Osteocyte (in vitro differentiated cells): ENCODE measurements around the gene ACTN1. TPM values are rescaled to one million over a fixed set of nuclear protein-coding genes. Genes with fewer than 3 reads are reported as not detected.

Experiments
- DNase-seq: peaks from one replicate; pipeline ENCODE4 v3.0.0; 2021; ENCODE audit warnings: mixed read lengths; ENCODE audit not compliant: unreplicated experiment; ENCODE audit errors: extremely low spot score
- H3K27ac Mint-ChIP-seq: one replicate; pipeline ENCODE4 v1.8.0; 2021; ENCODE audit warnings: mild to moderate bottlenecking, mixed read lengths; ENCODE audit not compliant: unreplicated experiment
- H3K27me3 Mint-ChIP-seq: one replicate; pipeline ENCODE4 v1.8.0; 2021; ENCODE audit warnings: mixed read lengths; ENCODE audit not compliant: unreplicated experiment
- H3K36me3 Mint-ChIP-seq: one replicate; pipeline ENCODE4 v1.8.0; 2021; ENCODE audit warnings: mixed read lengths; ENCODE audit not compliant: unreplicated experiment
- H3K4me1 Mint-ChIP-seq: one replicate; pipeline ENCODE4 v1.8.0; 2021; ENCODE audit warnings: mixed read lengths; ENCODE audit not compliant: unreplicated experiment
- H3K4me3 Mint-ChIP-seq: one replicate; pipeline ENCODE4 v1.8.0; 2021; ENCODE audit warnings: mild to moderate bottlenecking, moderate library complexity, mixed read lengths; ENCODE audit not compliant: unreplicated experiment
- H3K9me3 Mint-ChIP-seq: one replicate; pipeline ENCODE4 v1.8.0; 2021; ENCODE audit warnings: mixed read lengths; ENCODE audit not compliant: unreplicated experiment
- CTCF ChIP-seq: fragments of 200-600 bp; sonication (generic); IDR thresholded peaks from 2 replicates; pipeline ENCODE4 v1.5.0; 2021; ENCODE audit warnings: antibody characterized with exemption, mild to moderate bottlenecking, moderate library complexity
- total RNA-seq: library from RNA; stranded (reverse); gene quantifications from 2 replicates; pipeline ENCODE4 v1.2.1, GENCODE V29; 2021

Gene ACTN1
- total RNA-seq, 1 donor from 2014 or later, result 380 TPM

GRCh38 chr14:68922886-68923285 is 56.2 kb downstream of the ACTN1 start:
- TF ChIP-seq CTCF, result no peak
- Mint-ChIP-seq H3K9me3 (no peaks in the 10 kb centered on the region), H3K4me3 (peak overlapping the region; percentile 11), H3K4me1 (peaks cover 54% of the 10 kb centered on the region), H3K36me3 (peaks cover 46% of the 10 kb centered on the region), H3K27me3 (no peaks in the 10 kb centered on the region), H3K27ac (peak overlapping the region; percentile 92)
- no peak for DNase-seq

GRCh38 chr14:68922201-68922621 is 56.9 kb downstream of the ACTN1 start:
- H3K27me3 Mint-ChIP-seq, result no peaks in the 10 kb centered on the region
- peak overlapping the region; percentile 92 for H3K27ac Mint-ChIP-seq
- no peaks in the 10 kb centered on the region for H3K9me3 Mint-ChIP-seq
- DNase-seq, result no peak
- peaks cover 49% of the 10 kb centered on the region for H3K4me1 Mint-ChIP-seq
- peaks cover 48% of the 10 kb centered on the region for H3K36me3 Mint-ChIP-seq
- no peak overlapping the region for H3K4me3 Mint-ChIP-seq
- TF ChIP-seq CTCF, result no peak

GRCh38 chr14:68921666-68922065 is 57.4 kb downstream of the ACTN1 start:
- DNase-seq, result no peak
- no peaks in the 10 kb centered on the region for H3K9me3 Mint-ChIP-seq
- no peak overlapping the region for H3K4me3 Mint-ChIP-seq
- H3K4me1 Mint-ChIP-seq, result peaks cover 47% of the 10 kb centered on the region
- H3K27me3 Mint-ChIP-seq, result no peaks in the 10 kb centered on the region
- H3K27ac Mint-ChIP-seq, result peak overlapping the region; percentile 92
- no peak for TF ChIP-seq CTCF
- peaks cover 48% of the 10 kb centered on the region for H3K36me3 Mint-ChIP-seq

- no peak for DNase-seq
- Mint-ChIP-seq H3K27ac (peak overlapping the region; percentile 47), H3K9me3 (no peaks in the 10 kb centered on the region), H3K4me1 (peaks cover 45% of the 10 kb centered on the region), H3K27me3 (no peaks in the 10 kb centered on the region), H3K36me3 (peaks cover 46% of the 10 kb centered on the region), H3K4me3 (no peak overlapping the region)
- no peak for TF ChIP-seq CTCF
These were observed 58.1 kb downstream of the ACTN1 start for GRCh38 chr14:68921049-68921448.

- no peak overlapping the region for H3K4me3 Mint-ChIP-seq
- peak overlapping the region; percentile 63 for H3K27ac Mint-ChIP-seq
- DNase-seq, result no peak
- H3K4me1 Mint-ChIP-seq, result peaks cover 38% of the 10 kb centered on the region
- no peaks in the 10 kb centered on the region for H3K27me3 Mint-ChIP-seq
- no peaks in the 10 kb centered on the region for H3K9me3 Mint-ChIP-seq
- H3K36me3 Mint-ChIP-seq, result peaks cover 40% of the 10 kb centered on the region
- no peak for TF ChIP-seq CTCF
These were observed 59.8 kb downstream of the ACTN1 start for GRCh38 chr14:68919129-68919927.
